ENCODE results near the gene ELAVL4. TPM values are rescaled to one million over a fixed set of nuclear protein-coding genes. Genes with fewer than 3 reads are reported as not detected.

ELAVL4 gene
- total RNA-seq (2022): not detected in 2 replicates
- not detected for Bru-seq, nascent RNA
- percentile 1 among the genes with signal in this experiment for BruChase-seq, experiment 1, labeled RNA remaining after a 2-hour chase
- percentile 0 among the genes with signal in this experiment for BruChase-seq, experiment 2, labeled RNA remaining after a 6-hour chase
- long read RNA-seq: 0 reads

- ChIA-PET POLR2A (no interaction called here), CTCF (no interaction called here)
- Mint-ChIP-seq H3K27ac (ENCODE audit: unreplicated experiment) (no peak within 1 kb of the TSS), H3K36me3 (ENCODE audit: insufficient read depth, unreplicated experiment) (no peaks in the 10 kb centered on the region), H3K9me3 (ENCODE audit: unreplicated experiment) (no peaks in the 10 kb centered on the region), H3K4me3 (ENCODE audit: unreplicated experiment) (no peak within 1 kb of the TSS), H3K4me1 (ENCODE audit: low read depth, unreplicated experiment) (no peaks in the 10 kb centered on the region), H3K27me3 (ENCODE audit: insufficient read depth, unreplicated experiment) (peaks cover 30% of the 10 kb centered on the region)
- Histone ChIP-seq H3K27me3 (replicated peaks; ENCODE audit: control insufficient read depth, insufficient read depth, low read length) (no peaks in the 10 kb centered on the region), H3K9me3 (no peaks in the 10 kb centered on the region), H3K36me3 (ENCODE audit: control insufficient read depth, insufficient read depth, low read length) (no peaks in the 10 kb centered on the region), H3K4me1 (no peaks in the 10 kb centered on the region), H3K4me3 (ENCODE audit: low read depth, low read length) (no peak within 1 kb of the TSS)
- intact Hi-C loops (cut with micrococcal nuclease; ENCODE audit: unreplicated experiment): no loop called here
- no peak for TF ChIP-seq CTCF (IDR thresholded peaks at IDR 0.05; ENCODE audit: insufficient read depth in 1 of 2, low read depth in 1 of 2, low read length in 1 of 2, severe bottlenecking in 1 of 2, unreplicated experiment in 1 of 2)
- DNase-seq: no peak
- BruUV-seq (replicated peaks): no TSS peak
These were observed at the start of gene ELAVL4 for GRCh38 chr1:50108497-50109059. ELAVL4 (plus strand) TSS chr1:50108920; CDS start chr1:50109190, 270 bp downstream.

- Histone ChIP-seq H3K27me3 (replicated peaks; ENCODE audit: control insufficient read depth, insufficient read depth, low read length) (no peaks in the 10 kb centered on the region), H3K4me1 (no peaks in the 10 kb centered on the region), H3K36me3 (ENCODE audit: control insufficient read depth, insufficient read depth, low read length) (no peaks in the 10 kb centered on the region), H3K4me3 (ENCODE audit: low read depth, low read length) (no peak overlapping the region), H3K9me3 (no peaks in the 10 kb centered on the region)
- Mint-ChIP-seq H3K9me3 (ENCODE audit: unreplicated experiment) (no peaks in the 10 kb centered on the region), H3K27ac (ENCODE audit: unreplicated experiment) (no peak overlapping the region), H3K27me3 (ENCODE audit: insufficient read depth, unreplicated experiment) (no peaks in the 10 kb centered on the region), H3K4me1 (ENCODE audit: low read depth, unreplicated experiment) (no peaks in the 10 kb centered on the region), H3K4me3 (ENCODE audit: unreplicated experiment) (no peak overlapping the region), H3K36me3 (ENCODE audit: insufficient read depth, unreplicated experiment) (no peaks in the 10 kb centered on the region)
- TF ChIP-seq CTCF (IDR thresholded peaks at IDR 0.05; ENCODE audit: insufficient read depth in 1 of 2, low read depth in 1 of 2, low read length in 1 of 2, severe bottlenecking in 1 of 2, unreplicated experiment in 1 of 2): no peak
- intact Hi-C loops (cut with micrococcal nuclease; ENCODE audit: unreplicated experiment): no loop called here
- ChIA-PET POLR2A (no interaction called here), CTCF (no interaction called here)
- DNase-seq: no peak
- BruUV-seq (replicated peaks): no TSS peak
These were observed 48.4 kb upstream of the ELAVL4 start for GRCh38 chr1:50060279-50060678.

- no TSS peak for BruUV-seq (replicated peaks)
These were observed 41.9 kb upstream of the ELAVL4 start for GRCh38 chr1:50066806-50067205.

More at GRCh38 chr1:50066806-50067205, 41.9 kb upstream of the ELAVL4 start:
- DNase-seq: no peak
- H3K36me3 Mint-ChIP-seq (ENCODE audit: insufficient read depth, unreplicated experiment): no peaks in the 10 kb centered on the region
- H3K4me3 ChIP-seq (ENCODE audit: low read depth, low read length): no peak overlapping the region
- ChIA-PET POLR2A (no interaction called here), CTCF (no interaction called here)
- no peaks in the 10 kb centered on the region for H3K27me3 Mint-ChIP-seq (ENCODE audit: insufficient read depth, unreplicated experiment)
- no peak overlapping the region for H3K4me3 Mint-ChIP-seq (ENCODE audit: unreplicated experiment)
- H3K4me1 ChIP-seq: no peaks in the 10 kb centered on the region
- no peaks in the 10 kb centered on the region for H3K4me1 Mint-ChIP-seq (ENCODE audit: low read depth, unreplicated experiment)
- no peaks in the 10 kb centered on the region for H3K9me3 ChIP-seq
- intact Hi-C loops (cut with micrococcal nuclease; ENCODE audit: unreplicated experiment): no loop called here
- no peaks in the 10 kb centered on the region for H3K9me3 Mint-ChIP-seq (ENCODE audit: unreplicated experiment)
- H3K27me3 ChIP-seq (replicated peaks; ENCODE audit: control insufficient read depth, insufficient read depth, low read length): no peaks in the 10 kb centered on the region
- no peak overlapping the region for H3K27ac Mint-ChIP-seq (ENCODE audit: unreplicated experiment)
- TF ChIP-seq CTCF (IDR thresholded peaks at IDR 0.05; ENCODE audit: insufficient read depth in 1 of 2, low read depth in 1 of 2, low read length in 1 of 2, severe bottlenecking in 1 of 2, unreplicated experiment in 1 of 2): no peak
- H3K36me3 ChIP-seq (ENCODE audit: control insufficient read depth, insufficient read depth, low read length): no peaks in the 10 kb centered on the region
